Measurements from ENCODE around the gene PIP5KL1.

PIP5KL1 gene

DNA sequence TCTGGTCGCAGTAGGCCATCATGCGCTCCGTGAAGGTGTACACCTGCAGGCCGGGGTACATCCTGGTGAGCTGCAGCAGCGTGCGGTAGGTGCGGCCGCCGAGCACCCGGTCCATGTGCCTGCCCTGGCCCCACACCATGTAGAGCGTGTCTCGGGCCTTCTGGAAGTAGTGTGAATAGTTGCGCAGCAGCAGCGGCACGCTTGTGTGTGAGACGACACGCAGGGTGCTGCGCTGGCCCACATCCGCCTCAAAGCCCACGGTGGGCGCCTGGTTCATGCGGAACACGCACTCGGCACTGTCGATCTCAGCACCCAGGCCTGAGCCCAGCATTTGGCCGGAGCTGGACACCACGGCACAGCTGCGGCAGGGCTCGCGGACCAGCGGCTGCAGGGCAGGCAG lies 18.3 kb downstream of the PIP5KL1 start:
- H3K36me3 Mint-ChIP-seq: peaks cover 31 to 55% of the 10 kb centered on the region in 2 donors
- H3K27me3 Mint-ChIP-seq: no peaks in the 10 kb centered on the region
- ATAC-seq (replicated peaks) (no peak), DNase-seq (no peak)
- peaks cover 33 to 56% of the 10 kb centered on the region in 2 donors for H3K4me1 Mint-ChIP-seq
- H3K9me3 Mint-ChIP-seq: no peaks in the 10 kb centered on the region
- H3K27ac Mint-ChIP-seq: peak overlapping the region; percentile 93
- no peak overlapping the region for H3K4me3 Mint-ChIP-seq

DNA sequence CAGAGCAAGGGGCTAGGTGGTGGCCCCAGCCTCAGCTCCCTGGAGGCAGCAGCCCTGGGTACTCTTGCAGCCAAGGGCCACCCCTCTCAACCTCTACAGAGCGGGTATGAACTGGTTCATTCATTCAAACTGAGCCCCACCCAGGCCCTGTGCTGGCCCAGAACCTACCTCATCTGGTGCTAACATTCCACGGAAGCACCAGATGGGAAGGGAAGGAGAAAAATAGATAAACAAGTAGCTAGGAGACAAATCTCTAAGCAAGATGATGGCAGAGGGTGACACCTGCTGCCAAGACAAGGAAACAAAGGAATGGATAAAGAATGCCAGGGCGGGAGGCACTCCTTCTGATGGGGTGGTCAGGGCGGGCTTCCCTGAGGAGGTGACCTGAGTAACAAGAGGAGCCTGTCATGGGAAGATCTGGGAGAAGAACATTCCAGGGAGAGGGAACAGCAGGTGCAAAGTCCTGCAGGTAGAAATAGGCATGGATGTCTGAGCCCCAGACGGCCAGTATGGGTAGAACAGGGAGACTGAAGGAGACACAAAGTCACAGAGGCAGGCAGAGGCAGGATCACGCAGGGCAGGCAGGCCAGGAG lies 19.9 kb downstream of the PIP5KL1 start:
- H3K36me3 Mint-ChIP-seq: peaks cover 34 to 55% of the 10 kb centered on the region in 2 donors
- H3K4me3 Mint-ChIP-seq: peak overlapping the region in 1 of 2 donors; percentile 52
- no peaks in the 10 kb centered on the region for H3K9me3 Mint-ChIP-seq
- peaks cover 39 to 63% of the 10 kb centered on the region in 2 donors for H3K4me1 Mint-ChIP-seq
- DNase-seq: no peak
- ATAC-seq (replicated peaks): no peak
- H3K27ac Mint-ChIP-seq: peak overlapping the region; percentile 93
- H3K27me3 Mint-ChIP-seq: no peaks in the 10 kb centered on the region

DNA sequence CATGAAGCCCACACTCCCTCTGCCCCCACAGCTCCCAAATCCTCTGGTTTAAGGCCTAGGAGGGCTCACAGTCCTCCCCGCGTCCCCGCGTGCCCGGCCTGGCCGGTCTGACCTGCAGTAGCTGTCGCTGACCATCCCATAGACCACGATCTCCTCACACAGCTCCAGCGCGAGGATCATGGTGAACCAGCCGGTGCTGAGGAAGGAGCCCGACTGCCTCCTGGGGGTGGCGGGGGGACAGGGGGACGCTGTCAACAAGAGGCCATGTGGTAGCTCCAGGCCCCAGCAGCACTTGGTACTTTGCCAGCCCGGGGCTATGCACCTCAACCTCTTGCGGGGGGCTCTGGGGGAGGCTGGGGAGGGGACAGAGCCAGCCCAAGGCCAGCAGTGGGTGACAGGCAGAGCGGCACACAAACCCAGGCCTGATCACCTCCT lies 20.7 kb downstream of the PIP5KL1 start:
- peaks cover 33 to 54% of the 10 kb centered on the region in 2 donors for H3K36me3 Mint-ChIP-seq

DNA sequence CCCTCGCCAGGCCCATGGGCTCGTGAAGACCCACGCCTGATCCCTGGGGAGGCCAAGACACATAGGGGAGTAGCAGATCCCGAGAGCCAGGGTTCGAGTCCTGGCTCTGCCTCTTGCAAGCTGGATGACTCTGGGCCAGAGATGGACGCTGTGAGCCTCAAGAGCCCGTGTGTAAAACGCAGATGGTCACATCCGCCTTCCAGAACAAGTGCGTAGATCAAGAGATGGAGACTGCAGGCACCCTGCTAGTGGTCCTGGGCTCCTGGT lies 22.0 kb downstream of the PIP5KL1 start:
- Mint-ChIP-seq H3K9me3 (no peaks in the 10 kb centered on the region), H3K27me3 (no peaks in the 10 kb centered on the region), H3K4me3 (no peak overlapping the region), H3K27ac (no peak overlapping the region), H3K4me1 (peaks cover 46 to 70% of the 10 kb centered on the region in 2 donors), H3K36me3 (peaks cover 26 to 46% of the 10 kb centered on the region in 2 donors)
- ATAC-seq (replicated peaks) (no peak), DNase-seq (no peak)

More for the DNA sequence above, 20.7 kb downstream of the PIP5KL1 start:
- no peak overlapping the region for H3K4me3 Mint-ChIP-seq
- no peaks in the 10 kb centered on the region for H3K9me3 Mint-ChIP-seq
- H3K4me1 Mint-ChIP-seq: peaks cover 40 to 63% of the 10 kb centered on the region in 2 donors
- ATAC-seq (replicated peaks) (no peak), DNase-seq (no peak)
- H3K27ac Mint-ChIP-seq: peak overlapping the region; percentile 93
- H3K27me3 Mint-ChIP-seq: no peaks in the 10 kb centered on the region

DNA sequence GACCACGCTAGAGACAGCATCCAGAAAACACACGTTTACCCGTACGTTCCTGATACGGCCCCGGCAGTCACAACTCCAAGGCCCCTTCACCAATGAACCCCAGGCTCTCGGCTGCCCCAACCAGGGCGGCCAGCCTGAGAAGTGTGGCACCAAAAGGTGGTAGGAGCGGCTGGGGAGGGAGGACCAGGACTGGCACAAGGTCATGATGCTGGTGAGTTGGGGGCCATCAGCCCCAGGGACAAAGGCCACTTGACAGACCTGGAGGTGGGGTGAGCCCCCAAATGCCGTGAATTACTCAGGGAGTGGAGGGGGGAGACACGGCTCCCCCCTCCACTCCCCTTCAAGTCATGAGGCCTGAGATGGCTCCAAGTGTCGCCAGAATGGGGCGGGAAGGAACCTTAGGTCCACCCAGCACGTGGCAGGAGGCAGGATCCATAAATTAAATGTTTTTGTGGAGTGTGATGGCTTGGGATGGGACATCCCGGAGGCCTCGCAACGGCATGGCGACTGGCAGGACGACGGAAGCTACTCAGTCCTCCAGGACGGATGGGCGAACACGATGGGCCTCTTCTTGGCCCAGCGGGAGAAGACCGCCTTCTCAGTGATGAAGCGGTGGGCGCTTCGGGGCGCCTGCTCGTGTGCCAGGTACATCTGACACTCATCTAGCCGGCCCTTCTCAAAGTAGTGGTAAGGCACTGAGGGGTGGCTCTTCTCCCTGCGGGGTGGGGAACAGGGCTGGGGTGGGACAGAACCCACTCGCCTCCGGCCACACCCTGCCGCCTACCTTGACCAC lies 22.5 kb downstream of the PIP5KL1 start:
- Mint-ChIP-seq H3K9me3 (no peaks in the 10 kb centered on the region), H3K27ac (no peak overlapping the region), H3K27me3 (no peaks in the 10 kb centered on the region), H3K4me3 (no peak overlapping the region), H3K4me1 (peaks cover 50 to 74% of the 10 kb centered on the region in 2 donors), H3K36me3 (peaks cover 24 to 47% of the 10 kb centered on the region in 2 donors)
- DNase-seq: no peak
- no peak for ATAC-seq (replicated peaks)

DNA sequence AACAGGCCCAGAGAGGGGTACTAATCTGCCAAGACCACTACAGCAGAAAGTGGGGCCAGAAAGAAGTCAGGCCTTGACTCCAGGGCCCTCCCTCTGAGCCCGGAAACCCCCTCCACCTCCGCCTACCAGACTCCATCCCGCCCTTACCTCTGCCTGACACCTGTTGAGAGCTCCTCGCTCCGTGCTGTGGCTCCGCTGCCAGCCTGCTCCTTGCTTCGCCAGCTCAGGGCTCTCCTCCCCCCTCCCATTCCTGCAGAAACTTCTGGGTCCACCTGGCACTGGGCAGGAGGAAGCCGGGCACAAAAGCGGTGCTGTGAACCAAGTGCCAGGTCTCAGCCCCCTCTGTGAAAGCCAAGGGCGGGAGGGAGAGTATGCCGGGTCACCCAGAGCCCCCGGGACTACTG lies 24.8 kb downstream of the PIP5KL1 start:
- Mint-ChIP-seq H3K9me3 (no peaks in the 10 kb centered on the region), H3K4me1 (peaks cover 40 to 65% of the 10 kb centered on the region in 2 donors), H3K36me3 (peaks cover 15 to 31% of the 10 kb centered on the region in 2 donors), H3K27ac (peak overlapping the region; percentile 99), H3K4me3 (peak overlapping the region; percentile 74 to 79), H3K27me3 (no peaks in the 10 kb centered on the region)
- no peak for DNase-seq
- ATAC-seq (replicated peaks): peak; percentile 13 to 25

DNA sequence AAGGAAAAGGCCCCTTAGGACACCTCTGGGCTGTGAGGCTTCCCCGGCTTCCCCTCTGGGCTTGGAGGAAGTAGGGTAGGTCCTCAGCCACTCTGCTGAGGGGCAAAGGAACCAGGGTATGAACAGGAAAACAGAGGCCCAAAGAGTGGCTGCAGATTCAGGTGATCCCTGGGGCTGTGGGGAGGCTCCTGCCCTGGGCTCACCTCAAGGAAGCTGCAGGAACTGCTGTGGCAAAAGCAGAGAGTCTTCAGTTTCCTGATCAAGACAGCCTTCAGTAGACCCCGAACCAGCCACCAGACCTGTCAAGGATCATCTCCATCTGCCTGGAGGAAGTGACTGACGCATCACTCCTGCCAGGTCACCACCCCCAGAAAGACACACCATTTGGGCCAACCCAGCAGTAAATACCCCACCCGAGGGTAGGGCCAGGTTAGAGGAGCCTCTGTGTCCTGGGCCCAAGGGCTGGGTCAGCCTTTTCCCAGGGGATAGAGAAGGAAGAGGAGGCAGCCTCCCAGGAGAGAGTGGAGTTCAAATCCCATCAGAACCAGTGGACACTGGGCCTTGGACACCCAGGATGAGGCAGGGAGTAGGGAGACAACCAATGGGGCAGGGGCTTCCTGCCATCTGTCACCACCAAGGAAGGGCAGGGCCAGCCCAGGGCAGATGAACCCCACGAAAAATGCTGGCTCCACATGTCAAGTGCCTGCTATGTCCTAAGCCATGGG lies 25.4 kb downstream of the PIP5KL1 start:
- DNase-seq (no peak), ATAC-seq (replicated peaks) (peak; percentile 42 to 47)
- Mint-ChIP-seq H3K27me3 (no peaks in the 10 kb centered on the region), H3K4me3 (peak overlapping the region; percentile 79 to 85), H3K27ac (peak overlapping the region; percentile 99), H3K36me3 (peaks cover 13 to 26% of the 10 kb centered on the region in 2 donors), H3K4me1 (peaks cover 37 to 62% of the 10 kb centered on the region in 2 donors), H3K9me3 (no peaks in the 10 kb centered on the region)

DNA sequence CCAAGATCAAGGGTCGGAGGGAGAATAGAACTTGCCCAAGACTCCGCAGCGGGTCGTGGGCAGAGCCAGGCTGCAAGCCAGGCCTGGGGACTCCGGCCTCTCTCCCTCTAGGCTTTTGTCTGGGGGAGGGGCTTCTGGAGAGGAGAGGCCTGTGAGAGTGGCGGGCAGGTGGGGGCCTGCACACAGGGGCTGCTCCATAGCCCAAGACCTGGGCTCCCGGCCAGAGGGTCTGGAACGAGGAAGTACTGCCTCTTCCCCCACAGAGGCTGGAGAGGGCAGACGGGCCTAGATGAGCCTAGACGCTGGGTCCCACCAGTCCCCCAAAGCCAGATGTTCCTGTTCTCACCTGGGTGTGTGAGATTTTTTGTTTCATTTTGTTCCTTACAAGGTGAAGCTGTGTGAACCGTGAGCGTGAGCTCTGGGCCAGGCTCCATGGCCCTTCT lies 26.0 kb downstream of the PIP5KL1 start:
- DNase-seq (no peak), ATAC-seq (replicated peaks) (peak; percentile 6 to 15)
- peak overlapping the region; percentile 79 to 85 for H3K4me3 Mint-ChIP-seq
- peak overlapping the region; percentile 99 for H3K27ac Mint-ChIP-seq
- H3K27me3 Mint-ChIP-seq: no peaks in the 10 kb centered on the region
- no peaks in the 10 kb centered on the region for H3K9me3 Mint-ChIP-seq
- peaks cover 10 to 22% of the 10 kb centered on the region in 2 donors for H3K36me3 Mint-ChIP-seq
- H3K4me1 Mint-ChIP-seq: peaks cover 39 to 66% of the 10 kb centered on the region in 2 donors

DNA sequence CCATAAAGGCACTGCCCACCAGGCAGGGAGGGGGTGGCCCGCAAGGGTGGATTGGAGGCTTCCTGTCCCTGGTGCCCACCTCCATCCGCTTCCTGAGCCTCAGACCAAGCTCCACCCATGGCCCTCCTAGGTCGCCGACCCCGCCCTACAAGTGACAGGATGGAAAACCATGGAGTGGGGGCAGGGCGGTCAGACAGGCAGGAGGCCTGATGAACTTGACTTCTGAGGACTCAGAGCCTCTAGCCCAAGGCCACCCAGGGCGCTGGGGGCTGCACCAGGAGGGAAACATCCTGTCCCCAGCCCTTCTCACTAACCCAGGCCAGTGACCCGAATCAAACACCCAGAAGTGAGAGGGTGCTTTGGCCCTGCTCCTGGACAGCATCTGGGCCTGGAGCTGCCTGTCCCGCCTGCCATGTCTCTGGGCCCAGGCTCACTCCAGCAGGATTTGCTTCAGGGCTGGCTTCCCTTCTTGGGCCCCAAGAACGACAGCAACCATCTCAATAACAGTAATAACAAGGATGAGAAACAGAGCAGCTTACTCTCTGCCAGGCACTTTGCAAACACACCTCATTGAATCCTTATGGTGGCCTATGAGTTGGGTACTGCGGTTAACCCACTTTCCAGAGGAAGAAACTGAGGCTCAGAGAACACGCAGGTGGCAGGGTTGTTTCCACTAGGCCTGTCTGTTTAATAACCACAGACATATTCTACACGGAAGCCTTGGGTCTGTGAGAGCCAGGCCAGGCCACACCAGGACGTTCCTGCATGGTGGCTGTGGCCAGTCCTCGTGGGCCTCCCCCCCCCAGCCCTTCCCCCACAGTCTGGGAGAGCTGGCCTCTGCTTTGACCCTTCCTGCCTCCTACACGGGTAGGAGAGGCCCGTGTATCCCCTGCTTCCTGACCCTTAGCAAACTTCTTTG lies 26.8 kb downstream of the PIP5KL1 start:
- Mint-ChIP-seq H3K36me3 (peaks cover 10 to 21% of the 10 kb centered on the region in 2 donors), H3K4me3 (peak overlapping the region; percentile 79 to 85), H3K9me3 (no peaks in the 10 kb centered on the region), H3K4me1 (peaks cover 39 to 66% of the 10 kb centered on the region in 2 donors), H3K27ac (peak overlapping the region; percentile 99), H3K27me3 (no peaks in the 10 kb centered on the region)
- peak; percentile 58 to 61 for ATAC-seq (replicated peaks)
- peak; percentile 80 for DNase-seq

DNA sequence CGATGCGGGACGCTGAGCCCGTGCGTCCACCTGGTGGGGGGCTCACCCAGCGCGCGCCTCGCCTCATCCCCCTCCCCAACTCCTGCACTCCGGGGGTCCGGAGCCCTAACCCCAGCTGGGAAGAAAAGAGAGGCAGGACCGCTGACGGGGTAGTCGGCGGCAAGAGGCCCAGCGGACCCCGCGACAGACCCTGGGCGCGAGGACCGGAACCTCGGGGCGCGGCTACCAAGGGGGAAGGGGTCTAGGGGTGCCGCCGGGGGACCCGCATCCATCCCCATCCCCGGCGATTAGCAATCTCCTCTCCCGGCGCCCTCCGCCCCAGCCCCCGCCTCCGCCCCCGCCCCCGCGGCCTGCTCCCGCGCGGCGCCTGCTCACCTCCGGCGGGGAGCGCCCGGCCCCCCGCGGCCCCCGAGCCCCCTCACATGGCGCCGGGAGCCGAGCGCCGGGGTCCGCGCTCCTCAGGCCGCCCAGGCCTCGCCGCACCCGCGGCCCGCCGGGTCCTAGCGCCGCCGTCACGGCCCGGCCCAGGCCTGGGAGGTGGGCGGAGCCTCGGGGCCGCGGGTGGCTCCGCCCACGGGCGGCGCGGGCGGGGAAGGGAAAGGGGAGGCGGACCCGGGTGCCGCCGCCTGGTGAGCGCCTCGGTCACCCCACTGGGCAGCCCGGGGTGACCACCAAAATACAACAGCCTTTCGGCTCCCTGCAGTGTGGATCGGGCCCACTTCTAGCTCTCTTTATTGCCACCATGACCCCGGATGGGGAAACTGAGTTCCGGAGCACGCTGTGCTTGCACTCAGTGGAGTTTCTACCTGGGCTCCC lies 31.2 kb downstream of the PIP5KL1 start, which contains the start of gene ST6GALNAC6:
Gene ST6GALNAC6 (minus strand): TSS at position 476 of the 816 bp plus-strand sequence. CDS start 1,622 bp downstream, outside the sequence.
- no peaks in the 10 kb centered on the region for H3K27me3 Mint-ChIP-seq
- peaks cover 0 to 4% of the 10 kb centered on the region in 2 donors for H3K9me3 Mint-ChIP-seq
- DNase-seq: peak; percentile 71
- peaks cover 31 to 65% of the 10 kb centered on the region in 2 donors for H3K4me1 Mint-ChIP-seq
- H3K36me3 Mint-ChIP-seq: peaks cover 31 to 45% of the 10 kb centered on the region in 2 donors
- H3K4me3 Mint-ChIP-seq: peak within 1 kb of the TSS; percentile 87 to 92
- ATAC-seq (replicated peaks): peak; percentile 70 to 77
- peak within 1 kb of the TSS; percentile 94 for H3K27ac Mint-ChIP-seq

DNA sequence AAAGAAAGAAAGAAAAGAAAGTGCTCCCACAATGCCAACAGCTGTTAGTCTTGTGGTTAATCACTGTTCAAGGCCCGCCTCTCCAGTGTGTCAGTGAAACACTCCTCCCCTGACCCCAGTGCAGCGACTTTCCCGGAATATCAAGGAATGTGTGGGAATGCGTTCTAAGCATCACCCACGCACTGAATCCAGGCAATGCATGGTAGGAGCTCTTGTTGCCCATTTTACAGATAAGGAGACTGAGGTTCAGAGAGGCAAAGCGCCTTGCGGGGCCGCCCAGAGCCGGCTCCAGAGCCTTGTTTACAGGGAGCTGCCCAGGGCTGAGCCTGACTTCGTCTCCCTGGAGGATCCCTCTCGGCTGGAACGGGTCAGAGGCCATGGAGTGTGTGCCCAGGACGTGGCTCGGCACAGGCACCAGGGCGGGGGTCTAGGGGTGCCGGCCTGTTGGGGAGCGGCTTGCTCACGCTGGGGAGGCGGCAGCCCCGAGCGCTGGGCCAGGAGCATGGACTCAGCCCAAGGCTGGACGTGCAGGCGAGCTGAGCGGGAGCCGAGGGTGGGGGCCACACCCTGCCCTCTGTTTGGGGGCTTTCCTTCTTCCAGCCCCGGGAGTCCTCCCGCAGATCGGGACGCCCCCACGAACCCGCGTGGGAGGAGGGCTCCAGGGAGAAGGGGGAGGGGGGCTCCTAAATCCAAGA lies 32.0 kb downstream of the PIP5KL1 start:
- Mint-ChIP-seq H3K27me3 (no peaks in the 10 kb centered on the region), H3K36me3 (peaks cover 38 to 50% of the 10 kb centered on the region in 2 donors), H3K27ac (peak overlapping the region; percentile 94), H3K4me1 (peaks cover 26 to 61% of the 10 kb centered on the region in 2 donors), H3K4me3 (peak overlapping the region; percentile 82 to 92), H3K9me3 (peaks cover 0 to 7% of the 10 kb centered on the region in 2 donors)
- ATAC-seq (replicated peaks) (peak; percentile 12 to 16), DNase-seq (no peak)

DNA sequence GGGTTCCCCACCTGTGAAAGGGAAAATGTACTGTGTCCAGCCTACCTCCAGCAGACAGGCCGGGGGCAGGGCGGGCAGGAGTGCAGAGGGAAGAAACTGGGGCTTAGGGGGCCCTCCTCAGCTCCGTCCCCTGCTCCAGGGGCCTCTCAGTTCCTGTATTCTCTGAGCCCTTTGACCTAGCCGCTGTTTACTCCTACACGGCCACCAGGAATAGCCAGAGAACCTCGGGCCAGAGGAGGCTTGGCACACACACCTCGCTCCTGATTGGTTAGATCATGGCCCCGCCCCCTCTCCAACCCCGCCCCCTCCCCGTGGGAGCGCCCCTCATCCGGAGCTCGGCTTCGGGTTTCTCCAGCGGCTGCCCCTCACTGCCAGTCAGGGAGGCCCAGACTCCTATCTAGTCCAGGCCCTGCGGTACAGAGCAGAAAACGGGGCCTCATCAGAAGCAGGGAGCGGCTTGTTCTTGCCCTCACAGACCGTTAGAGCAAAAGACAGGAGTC lies 33.3 kb downstream of the PIP5KL1 start:
- DNase-seq (no peak), ATAC-seq (replicated peaks) (peak; percentile 46 to 51)
- H3K4me1 Mint-ChIP-seq: peaks cover 22 to 61% of the 10 kb centered on the region in 2 donors
- peaks cover 52 to 59% of the 10 kb centered on the region in 2 donors for H3K36me3 Mint-ChIP-seq
- no peaks in the 10 kb centered on the region for H3K27me3 Mint-ChIP-seq
- peak overlapping the region; percentile 62 to 64 for H3K4me3 Mint-ChIP-seq
- peaks cover 0 to 11% of the 10 kb centered on the region in 2 donors for H3K9me3 Mint-ChIP-seq
- peak overlapping the region; percentile 60 for H3K27ac Mint-ChIP-seq
